GM19397 (cell line): ENCODE data around the gene MLST8.
"Not testable (repeated sequence)": the region's sequence is repeated elsewhere in the genome, so short reads cannot be mapped to it uniquely, and the experiment has no call there.

Experiments
- ATAC-seq: cut with Tn5 transposase; IDR thresholded peaks from one replicate; pipeline ENCODE4 v1.9.1; 2021; ENCODE audit warnings: mild to moderate bottlenecking, moderate library complexity; ENCODE audit not compliant: unreplicated experiment

MLST8 gene

GRCh38 chr16:2242598-2242997, 37.3 kb downstream of the MLST8 start:
- ATAC-seq: no peak

DNA sequence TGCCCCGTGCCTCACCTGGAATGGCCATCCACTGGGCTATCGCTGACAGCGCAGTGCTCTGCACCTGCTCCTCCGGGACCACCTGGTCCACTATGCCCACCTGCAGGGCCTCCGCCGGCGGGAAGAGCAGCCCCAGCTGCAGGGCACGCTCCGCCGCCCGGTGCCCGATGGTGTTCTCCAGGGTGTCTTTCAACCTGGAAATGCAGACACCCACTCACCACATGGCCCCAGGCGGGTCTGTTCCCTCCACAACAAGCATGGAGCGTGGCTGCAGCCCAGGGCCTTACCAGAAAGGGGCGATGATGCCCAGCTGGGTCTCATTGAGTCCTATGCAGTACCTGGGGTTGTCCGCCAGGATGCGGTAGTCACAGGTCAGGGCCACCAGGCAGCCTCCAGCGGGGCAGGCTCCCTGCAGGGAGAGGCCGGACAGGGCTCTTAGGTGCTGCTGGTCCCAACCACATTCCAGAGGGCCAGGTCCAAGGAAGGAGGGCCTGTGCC, 37.8 kb downstream of the MLST8 start:
- no peak for ATAC-seq

- ATAC-seq: no peak
Measured at GRCh38 chr16:2243781-2244180, 38.5 kb downstream of the MLST8 start.

- no peak for ATAC-seq
Measured at GRCh38 chr16:2244301-2244700, 39.0 kb downstream of the MLST8 start.

DNA sequence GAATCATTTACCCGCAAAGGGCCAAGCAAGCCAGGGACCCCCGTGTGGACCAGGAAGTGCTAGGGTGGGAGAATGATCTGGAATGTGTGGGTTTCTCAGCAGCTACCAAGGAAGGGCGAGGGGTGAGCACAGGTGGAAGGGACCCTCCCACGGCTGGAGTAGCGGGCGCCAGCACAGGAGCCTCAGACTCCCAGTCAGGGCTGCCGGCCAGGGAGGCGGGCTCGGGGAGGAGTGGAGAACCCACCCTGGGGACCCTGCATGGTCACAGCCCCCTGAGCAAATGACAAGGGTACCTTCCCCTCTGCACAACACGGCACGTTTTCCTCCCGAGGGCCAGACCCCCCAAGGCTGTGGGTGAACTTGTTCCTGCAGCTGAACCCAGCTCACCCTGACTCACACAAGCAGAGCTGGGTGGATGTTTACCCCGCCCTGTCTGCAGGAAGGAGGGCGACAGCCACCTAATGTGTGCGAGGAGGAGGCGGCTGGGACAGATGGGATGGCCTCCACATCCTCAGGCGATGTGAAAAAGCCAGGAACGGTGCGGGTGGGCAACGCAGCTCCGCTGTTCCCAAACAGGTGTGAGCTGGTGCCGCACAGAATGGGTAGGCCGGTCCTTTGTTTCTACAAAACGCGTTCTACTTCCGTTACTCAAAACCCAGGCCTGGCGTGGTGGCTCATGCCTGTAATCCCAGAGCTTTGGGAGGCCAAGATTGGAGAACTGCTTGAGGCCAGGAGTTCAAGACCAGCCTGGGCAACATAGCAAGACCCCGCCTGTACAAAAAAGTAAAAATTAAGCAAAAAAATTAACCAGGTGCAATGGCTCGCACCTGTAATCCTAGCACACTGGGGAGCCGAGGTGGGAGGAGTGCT, 39.9 kb downstream of the MLST8 start:
- ATAC-seq: no peak

DNA sequence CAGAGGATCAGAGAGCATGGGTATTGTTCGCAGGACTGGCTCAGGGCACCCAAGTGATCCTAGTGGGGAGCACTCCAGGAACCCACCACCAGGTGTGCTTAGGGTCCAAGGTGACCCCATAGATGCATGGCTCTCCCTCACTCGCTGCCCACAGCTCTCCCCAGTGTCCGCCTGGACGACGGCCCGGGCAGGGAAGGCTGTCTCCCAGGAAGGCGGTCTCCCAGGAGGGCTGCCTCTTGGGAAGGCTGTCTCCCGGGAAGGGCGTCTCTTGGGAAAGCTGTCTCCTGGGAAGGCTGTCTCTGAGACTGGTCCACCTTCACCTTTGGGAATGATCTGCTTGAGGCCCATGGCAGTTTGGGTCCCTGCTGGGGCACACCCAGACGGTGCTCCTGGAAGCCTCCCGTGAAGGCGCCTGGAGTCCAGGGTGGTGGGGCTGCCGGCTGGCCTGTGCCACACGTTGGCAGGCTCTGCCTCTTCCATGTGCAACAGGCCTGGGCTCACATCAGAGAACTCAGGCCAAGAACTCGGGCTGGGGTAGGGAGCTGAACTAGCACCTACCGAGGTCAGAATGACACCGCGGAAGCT, 41.1 kb downstream of the MLST8 start:
- no peak for ATAC-seq

GRCh38 chr16:2250652-2251295, 45.5 kb downstream of the MLST8 start:
- no peak for ATAC-seq

GRCh38 chr16:2251296-2252111, 46.2 kb downstream of the MLST8 start, which contains the start of gene ECI1:
Gene ECI1, minus strand, starts transcription at chr16:2251587. Its CDS starts 21 bp downstream, at chr16:2251566.
- ATAC-seq: peak; percentile 90

DNA sequence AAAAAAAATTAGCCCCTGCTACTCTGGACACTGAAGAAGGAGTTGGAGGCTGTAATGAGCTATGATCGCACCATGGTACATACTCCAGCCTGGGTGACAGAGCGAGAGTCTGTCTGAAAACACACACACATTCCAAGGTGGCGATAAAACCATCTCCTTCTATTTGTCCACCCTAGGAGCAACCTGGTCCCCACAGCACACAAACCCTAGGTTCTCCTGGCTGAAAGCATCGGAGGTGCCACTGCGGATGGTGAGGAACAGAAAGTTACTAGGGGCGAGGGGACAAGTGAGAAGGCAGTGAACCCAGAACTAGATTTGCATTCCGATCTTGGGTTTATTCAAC, 47.5 kb downstream of the MLST8 start:
- no peak for ATAC-seq

DNA sequence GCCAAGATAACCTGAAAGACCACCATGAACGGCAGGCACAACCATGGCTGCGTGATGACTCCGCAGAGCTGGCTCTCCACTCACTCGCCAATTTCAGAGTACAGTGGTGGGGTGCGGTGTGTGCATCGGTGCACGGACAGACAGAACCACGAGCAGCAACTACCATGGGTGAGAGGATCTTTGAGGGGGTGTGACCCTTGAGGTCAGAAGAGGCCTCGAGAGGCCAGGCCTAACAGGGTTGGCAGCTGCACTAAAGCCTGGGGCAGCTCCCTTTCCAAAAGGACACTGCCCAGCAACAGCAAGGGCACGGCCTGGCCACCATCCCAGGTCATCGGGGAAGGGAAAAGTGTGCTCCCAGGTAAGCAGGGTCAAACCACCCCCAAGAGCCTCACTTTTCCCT, 48.0 kb downstream of the MLST8 start:
- ATAC-seq: no peak

DNA sequence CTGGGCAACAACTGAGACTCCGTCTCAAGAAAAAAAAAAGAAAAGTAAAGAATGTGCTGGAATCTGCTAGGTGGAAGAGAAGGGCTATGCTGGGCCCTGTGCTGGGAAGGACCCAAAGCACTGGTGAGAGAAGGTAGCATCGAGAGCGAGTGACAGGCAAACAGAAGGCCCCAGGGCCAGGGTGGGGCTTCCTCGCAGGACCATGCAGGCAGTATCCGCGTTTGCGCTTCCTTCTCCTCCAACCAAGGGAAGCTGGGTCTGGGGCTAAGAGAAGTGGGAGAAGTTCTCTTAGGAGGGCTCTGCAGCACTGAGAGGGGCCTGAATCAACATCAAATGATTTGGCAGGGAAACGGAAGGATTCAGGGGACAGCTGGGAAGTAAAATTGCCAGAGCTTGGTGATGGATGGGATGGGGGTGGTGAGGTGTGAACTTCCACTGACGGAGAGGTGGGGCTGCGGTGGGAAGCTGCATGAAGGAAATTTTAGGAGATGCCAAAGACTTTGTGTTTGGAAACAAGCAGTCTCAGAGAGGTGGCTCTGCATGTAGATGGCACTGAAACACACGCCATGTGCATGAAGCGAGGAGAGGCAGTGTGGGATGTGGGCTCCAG, 51.4 kb downstream of the MLST8 start:
- no peak for ATAC-seq

- no peak for ATAC-seq
Measured at GRCh38 chr16:2257726-2258125, 52.5 kb downstream of the MLST8 start.

GRCh38 chr16:2258530-2258929, 53.3 kb downstream of the MLST8 start:
- not testable (repeated sequence) for ATAC-seq
